Measurements from ENCODE around the gene ANKRD62. TPM values are rescaled to one million over a fixed set of nuclear protein-coding genes. Genes with fewer than 3 reads are reported as not detected.

The ANKRD62 gene
- total and polyA plus RNA-seq, 9 of the 15 experiments (the other 6 are each of a cell fraction or from before 2014, with no cell fraction given): 0.16 to 1.1 (median 0.45) TPM; not detected in 1

- Histone ChIP-seq H3K4me2 (ENCODE audit: insufficient read depth, low read length) (no peak overlapping the region), H3K9me3 (replicated peaks; ENCODE audit: control insufficient read depth, insufficient read depth, low read depth, low read length) (no peaks in the 10 kb centered on the region), H3K27ac (ENCODE audit: extremely low read depth, low read depth, low read length) (no peak overlapping the region), H2AFZ (ENCODE audit: low read depth, low read length) (no peak overlapping the region), H3K9ac (ENCODE audit: insufficient read depth in 1 of 2, low read depth in 2 of 2, low read length in 2 of 2) (no peak overlapping the region; a peak in 1 of 4 replicates), H3K4me3 (no peak overlapping the region), H3K36me3 (ENCODE audit: control insufficient read depth, insufficient read depth, low read length) (no peaks in the 10 kb centered on the region), H3K79me2 (ENCODE audit: control insufficient read depth, insufficient read depth, low read length) (no peaks in the 10 kb centered on the region), H3K9me1 (ENCODE audit: control insufficient read depth, insufficient read depth, low read length) (no peaks in the 10 kb centered on the region), H4K20me1 (replicated peaks; ENCODE audit: control insufficient read depth, insufficient read depth, low read length) (no peaks in the 10 kb centered on the region; the same call in 1 of the 2 replicates), H3K27me3 (ENCODE audit: control insufficient read depth in 2 of 2, insufficient read depth in 2 of 2, low read length in 2 of 2) (peaks cover 3 to 8% of the 10 kb centered on the region in 2 experiments; a peak in 4 of 5 replicates), H3K4me1 (replicated peaks in 1 of 2; ENCODE audit: control insufficient read depth in 2 of 2, insufficient read depth in 2 of 2, low read length in 2 of 2) (peaks cover 0 to 7% of the 10 kb centered on the region in 2 experiments; a peak in 1 of 5 replicates)
- TF ChIP-seq, protein P1, sequence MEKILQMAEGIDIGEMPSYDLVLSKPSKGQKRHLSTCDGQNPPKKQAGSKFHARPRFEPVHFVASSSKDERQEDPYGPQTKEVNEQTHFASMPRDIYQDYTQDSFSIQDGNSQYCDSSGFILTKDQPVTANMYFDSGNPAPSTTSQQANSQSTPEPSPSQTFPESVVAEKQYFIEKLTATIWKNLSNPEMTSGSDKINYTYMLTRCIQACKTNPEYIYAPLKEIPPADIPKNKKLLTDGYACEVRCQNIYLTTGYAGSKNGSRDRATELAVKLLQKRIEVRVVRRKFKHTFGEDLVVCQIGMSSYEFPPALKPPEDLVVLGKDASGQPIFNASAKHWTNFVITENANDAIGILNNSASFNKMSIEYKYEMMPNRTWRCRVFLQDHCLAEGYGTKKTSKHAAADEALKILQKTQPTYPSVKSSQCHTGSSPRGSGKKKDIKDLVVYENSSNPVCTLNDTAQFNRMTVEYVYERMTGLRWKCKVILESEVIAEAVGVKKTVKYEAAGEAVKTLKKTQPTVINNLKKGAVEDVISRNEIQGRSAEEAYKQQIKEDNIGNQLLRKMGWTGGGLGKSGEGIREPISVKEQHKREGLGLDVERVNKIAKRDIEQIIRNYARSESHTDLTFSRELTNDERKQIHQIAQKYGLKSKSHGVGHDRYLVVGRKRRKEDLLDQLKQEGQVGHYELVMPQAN (IDR thresholded peaks at IDR 0.05; ENCODE audit: borderline replicate concordance): no peak
- no peak for TF ChIP-seq HNRNPK (IDR thresholded peaks at IDR 0.05; ENCODE audit: low read depth, low read length, poor library complexity, severe bottlenecking)
- TF ChIP-seq, protein P2, sequence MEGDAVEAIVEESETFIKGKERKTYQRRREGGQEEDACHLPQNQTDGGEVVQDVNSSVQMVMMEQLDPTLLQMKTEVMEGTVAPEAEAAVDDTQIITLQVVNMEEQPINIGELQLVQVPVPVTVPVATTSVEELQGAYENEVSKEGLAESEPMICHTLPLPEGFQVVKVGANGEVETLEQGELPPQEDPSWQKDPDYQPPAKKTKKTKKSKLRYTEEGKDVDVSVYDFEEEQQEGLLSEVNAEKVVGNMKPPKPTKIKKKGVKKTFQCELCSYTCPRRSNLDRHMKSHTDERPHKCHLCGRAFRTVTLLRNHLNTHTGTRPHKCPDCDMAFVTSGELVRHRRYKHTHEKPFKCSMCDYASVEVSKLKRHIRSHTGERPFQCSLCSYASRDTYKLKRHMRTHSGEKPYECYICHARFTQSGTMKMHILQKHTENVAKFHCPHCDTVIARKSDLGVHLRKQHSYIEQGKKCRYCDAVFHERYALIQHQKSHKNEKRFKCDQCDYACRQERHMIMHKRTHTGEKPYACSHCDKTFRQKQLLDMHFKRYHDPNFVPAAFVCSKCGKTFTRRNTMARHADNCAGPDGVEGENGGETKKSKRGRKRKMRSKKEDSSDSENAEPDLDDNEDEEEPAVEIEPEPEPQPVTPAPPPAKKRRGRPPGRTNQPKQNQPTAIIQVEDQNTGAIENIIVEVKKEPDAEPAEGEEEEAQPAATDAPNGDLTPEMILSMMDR (IDR thresholded peaks at IDR 0.05 in 2 of 3, conservative IDR thresholded peaks at IDR 0.05 in 1 of 3; ENCODE audit: insufficient read depth in 2 of 3, low read depth in 1 of 3, low read length in 3 of 3): peak in 2 of 3 experiments; percentile 4 to 9; a peak in 1 of 6 replicates
- ATAC-seq (peak; percentile 56), FAIRE-seq (no peak), DNase-seq (ENCODE audit: extremely low read depth in 1 of 4, low spot score in 3 of 4) (no peak)
- in situ Hi-C loops (cut with MboI) (no loop called here), intact Hi-C loops (cut with micrococcal nuclease) (no loop called here)
- 4% methylated on average over 17 of the region's 18 CpGs for WGBS (ENCODE audit: insufficient coverage, low coverage, missing lambda C conversion rate)
- ChIA-PET CTCF (ENCODE audit: low intra/inter-chr PET ratio) (no interaction called here), POLR2A (no interaction called here)
- no TSS peak for BruUV-seq (replicated peaks)
Observed at GRCh38 chr18:12086677-12087470, 6.8 kb upstream of the ANKRD62 start.

Measured in K562 (cell line).